HEK293 (cell line): Measurements from ENCODE around the gene TOMM6.

Source experiments
- ZNF133 ChIP-seq: fragments of 450-650 bp; formaldehyde crosslinking; IDR thresholded peaks from 2 replicates; pipeline ENCODE4 v1.5.1; 2016; ENCODE audit warnings: missing biosample characterization, missing genetic modification characterization
- ZNF274 ChIP-seq, 2 experiments: fragments of 200-500 bp in 1 of 2; fragments of 450-650 bp in 1 of 2; sonication (Bioruptor generic) in 1 of 2; formaldehyde crosslinking in 1 of 2; IDR thresholded peaks; 2 replicates each; pipeline versions ENCODE4 v1.5.1 to v1.6.1; 2014 to 2016; ENCODE audit warnings: borderline replicate concordance in 1 of 2, inconsistent platforms in 1 of 2, low read length in 1 of 2, missing biosample characterization in 1 of 2, missing genetic modification characterization in 1 of 2
- ZNF623 ChIP-seq: fragments of 450-650 bp; formaldehyde crosslinking; IDR thresholded peaks from 2 replicates; pipeline ENCODE4 v1.5.1; 2016; ENCODE audit warnings: missing biosample characterization, missing genetic modification characterization
- ZNF830 ChIP-seq: fragments of 450-650 bp; IDR thresholded peaks from 2 replicates; pipeline ENCODE4 v1.5.0; 2018; ENCODE audit warnings: missing biosample characterization, missing genetic modification characterization, low read depth, mild to moderate bottlenecking, moderate library complexity
- TF ChIP-seq, protein P1 (sequence below): fragments of 450-650 bp; formaldehyde crosslinking; IDR thresholded peaks from 2 replicates; pipeline ENCODE4 v1.5.1; 2016; ENCODE audit warnings: missing biosample characterization, missing genetic modification characterization

DNA sequence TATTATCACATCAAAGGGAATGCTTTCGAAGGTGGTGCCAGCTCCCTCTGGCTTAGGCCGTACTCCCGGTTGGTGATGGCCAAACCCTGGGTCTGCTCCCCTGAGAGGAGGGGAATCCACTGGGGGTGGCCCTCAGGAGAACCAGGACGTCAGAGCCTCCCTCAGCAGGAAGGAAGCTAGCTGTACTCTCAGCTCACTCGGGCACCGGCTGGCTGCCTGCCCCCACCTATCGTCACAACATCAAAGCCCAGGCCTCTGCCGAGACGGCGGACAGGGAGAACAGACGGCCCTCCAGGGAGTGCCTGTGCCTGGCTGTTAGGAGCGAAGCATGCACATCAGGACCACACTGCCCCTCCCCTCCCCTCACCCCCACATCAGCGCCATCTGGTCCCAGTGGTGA, 31.1 kb upstream of the TOMM6 start:
- TF ChIP-seq ZNF830 (no peak), ZNF623 (tag by site-specific recombination) (no peak), ZNF133 (no peak), ZNF274 (IDR thresholded peaks at IDR 0.05; ENCODE audit: low read length) (no peak), ZNF274 (tag by site-specific recombination; IDR thresholded peaks at IDR 0.05; ENCODE audit: borderline replicate concordance) (no peak)
- TF ChIP-seq, protein P1, sequence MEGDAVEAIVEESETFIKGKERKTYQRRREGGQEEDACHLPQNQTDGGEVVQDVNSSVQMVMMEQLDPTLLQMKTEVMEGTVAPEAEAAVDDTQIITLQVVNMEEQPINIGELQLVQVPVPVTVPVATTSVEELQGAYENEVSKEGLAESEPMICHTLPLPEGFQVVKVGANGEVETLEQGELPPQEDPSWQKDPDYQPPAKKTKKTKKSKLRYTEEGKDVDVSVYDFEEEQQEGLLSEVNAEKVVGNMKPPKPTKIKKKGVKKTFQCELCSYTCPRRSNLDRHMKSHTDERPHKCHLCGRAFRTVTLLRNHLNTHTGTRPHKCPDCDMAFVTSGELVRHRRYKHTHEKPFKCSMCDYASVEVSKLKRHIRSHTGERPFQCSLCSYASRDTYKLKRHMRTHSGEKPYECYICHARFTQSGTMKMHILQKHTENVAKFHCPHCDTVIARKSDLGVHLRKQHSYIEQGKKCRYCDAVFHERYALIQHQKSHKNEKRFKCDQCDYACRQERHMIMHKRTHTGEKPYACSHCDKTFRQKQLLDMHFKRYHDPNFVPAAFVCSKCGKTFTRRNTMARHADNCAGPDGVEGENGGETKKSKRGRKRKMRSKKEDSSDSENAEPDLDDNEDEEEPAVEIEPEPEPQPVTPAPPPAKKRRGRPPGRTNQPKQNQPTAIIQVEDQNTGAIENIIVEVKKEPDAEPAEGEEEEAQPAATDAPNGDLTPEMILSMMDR (tag by site-specific recombination), result no peak
